ENCODE measurements around the gene NCOA6.
A peak's percentile ranks its signal among the peaks of the same experiment; 100 is the strongest.

NCOA6 gene

DNA sequence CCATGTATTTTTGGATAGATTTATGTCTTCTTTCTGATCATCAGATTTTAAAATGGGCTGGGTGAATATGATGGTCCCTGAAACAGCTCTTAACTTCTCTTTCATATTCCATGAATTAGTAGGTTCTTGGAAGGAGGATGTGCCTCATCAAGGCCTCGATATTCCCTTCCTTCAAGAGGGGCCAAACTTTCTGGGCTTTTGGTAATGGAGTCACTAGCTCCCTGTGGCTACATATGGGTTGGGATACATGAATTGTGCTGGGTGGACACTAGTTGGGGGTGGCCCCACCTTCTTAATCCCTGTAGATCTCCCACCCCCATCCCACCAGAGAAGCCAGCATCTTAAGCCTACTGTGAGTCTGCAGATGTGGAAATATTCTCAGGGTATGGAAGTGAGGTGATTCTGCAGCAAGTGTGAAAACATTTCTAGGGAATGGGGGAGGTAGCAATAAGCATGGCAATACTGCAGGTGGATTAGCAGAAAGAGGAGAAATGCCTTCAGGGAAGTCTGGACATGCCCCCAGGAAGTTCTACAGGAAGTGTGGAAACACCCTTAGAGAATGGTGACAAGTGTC, 119.1 kb downstream of the NCOA6 start:
- TF ChIP-seq, protein P1, sequence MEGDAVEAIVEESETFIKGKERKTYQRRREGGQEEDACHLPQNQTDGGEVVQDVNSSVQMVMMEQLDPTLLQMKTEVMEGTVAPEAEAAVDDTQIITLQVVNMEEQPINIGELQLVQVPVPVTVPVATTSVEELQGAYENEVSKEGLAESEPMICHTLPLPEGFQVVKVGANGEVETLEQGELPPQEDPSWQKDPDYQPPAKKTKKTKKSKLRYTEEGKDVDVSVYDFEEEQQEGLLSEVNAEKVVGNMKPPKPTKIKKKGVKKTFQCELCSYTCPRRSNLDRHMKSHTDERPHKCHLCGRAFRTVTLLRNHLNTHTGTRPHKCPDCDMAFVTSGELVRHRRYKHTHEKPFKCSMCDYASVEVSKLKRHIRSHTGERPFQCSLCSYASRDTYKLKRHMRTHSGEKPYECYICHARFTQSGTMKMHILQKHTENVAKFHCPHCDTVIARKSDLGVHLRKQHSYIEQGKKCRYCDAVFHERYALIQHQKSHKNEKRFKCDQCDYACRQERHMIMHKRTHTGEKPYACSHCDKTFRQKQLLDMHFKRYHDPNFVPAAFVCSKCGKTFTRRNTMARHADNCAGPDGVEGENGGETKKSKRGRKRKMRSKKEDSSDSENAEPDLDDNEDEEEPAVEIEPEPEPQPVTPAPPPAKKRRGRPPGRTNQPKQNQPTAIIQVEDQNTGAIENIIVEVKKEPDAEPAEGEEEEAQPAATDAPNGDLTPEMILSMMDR (IDR thresholded peaks at IDR 0.05; ENCODE audit: borderline replicate concordance, extremely low read depth, low read length, poor library complexity, severe bottlenecking): no peak
- no peak for TF ChIP-seq EZH2 (IDR thresholded peaks at IDR 0.05; ENCODE audit: borderline replicate concordance, low read depth, low read length, severe bottlenecking)

DNA sequence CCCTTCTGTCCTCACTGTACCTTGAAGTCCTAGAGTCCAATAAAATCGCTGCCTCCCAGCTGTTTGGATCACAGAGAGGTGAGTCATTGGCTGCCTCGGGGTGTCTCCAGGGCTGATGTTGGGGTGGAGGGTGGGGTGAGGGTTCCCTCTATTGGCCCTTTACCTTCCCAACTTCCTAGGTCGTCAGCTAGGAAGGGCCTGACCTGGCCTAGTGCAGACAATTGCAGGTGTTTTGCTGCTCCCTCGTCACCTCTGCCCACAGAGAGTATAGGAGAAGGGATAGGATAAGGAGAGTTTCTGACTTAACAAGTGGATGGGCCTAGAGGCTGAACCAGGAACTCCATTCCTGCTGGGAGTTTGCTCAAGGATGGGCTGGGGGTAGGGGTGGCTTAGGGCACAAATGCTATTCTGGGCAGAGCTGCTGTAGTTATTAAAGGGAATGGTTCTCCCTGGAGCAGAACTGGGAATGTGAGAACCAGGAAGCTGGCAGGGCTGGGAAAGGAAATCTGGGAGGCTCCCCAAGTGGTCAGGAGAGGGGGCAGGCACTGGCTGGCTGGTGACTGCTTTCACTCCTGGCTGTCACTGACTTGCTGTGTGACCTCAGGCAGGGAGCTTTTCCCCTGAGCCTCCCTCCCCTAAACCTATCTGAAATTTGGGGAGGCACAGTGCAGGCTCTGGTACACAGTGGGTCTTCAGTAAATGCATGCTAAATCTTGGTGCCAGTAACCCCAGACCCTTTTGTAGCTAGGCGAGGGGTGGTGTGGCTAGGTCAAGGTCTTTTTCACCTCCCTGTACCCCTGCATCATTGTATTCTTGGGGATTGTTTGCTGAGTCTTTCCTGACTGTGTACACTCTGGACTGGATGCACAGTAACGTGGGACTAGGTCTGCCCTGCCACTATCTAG, 119.8 kb downstream of the NCOA6 start:
- H4K20me1 ChIP-seq (ENCODE audit: insufficient read depth, low read length): peaks cover 5% of the 10 kb centered on the region
- no peak for ATAC-seq (ENCODE audit: insufficient read depth, low read depth)
- H3K4me2 ChIP-seq (ENCODE audit: insufficient read depth, low read length): peak overlapping the region; percentile 99; the same call in 1 of the 2 replicates
- TF ChIP-seq, protein P1 (IDR thresholded peaks at IDR 0.05; ENCODE audit: borderline replicate concordance, extremely low read depth, low read length, poor library complexity, severe bottlenecking): no peak
- no peak overlapping the region for H3K9ac ChIP-seq (ENCODE audit: low read depth, low read length)
- H3K4me3 ChIP-seq (ENCODE audit: low read depth in 1 of 2, low read length in 2 of 2): no peak overlapping the region
- no peak for DNase-seq
- no peaks in the 10 kb centered on the region for H3K36me3 ChIP-seq (ENCODE audit: insufficient read depth, low read length)
- peaks cover 34% of the 10 kb centered on the region for H3K4me1 ChIP-seq (ENCODE audit: insufficient read depth, low read length)
- H3K27me3 ChIP-seq (ENCODE audit: insufficient read depth, low read length, poor library complexity): peaks cover 24% of the 10 kb centered on the region
- no peak overlapping the region for H2AFZ ChIP-seq (ENCODE audit: low read depth, low read length)
- H3K27ac ChIP-seq (ENCODE audit: low read length): no peak overlapping the region
- no peaks in the 10 kb centered on the region for H3K9me3 ChIP-seq (ENCODE audit: insufficient read depth, low read length, severe bottlenecking)
- H3K79me2 ChIP-seq (ENCODE audit: insufficient read depth, low read length): no peaks in the 10 kb centered on the region

More for the DNA sequence above, 119.1 kb downstream of the NCOA6 start:
- Histone ChIP-seq H3K9ac (ENCODE audit: low read depth, low read length) (no peak overlapping the region), H3K4me2 (ENCODE audit: insufficient read depth, low read length) (no peak overlapping the region), H3K4me1 (ENCODE audit: insufficient read depth, low read length) (peaks cover 35% of the 10 kb centered on the region), H3K27ac (ENCODE audit: low read length) (no peak overlapping the region), H3K27me3 (ENCODE audit: insufficient read depth, low read length, poor library complexity) (peaks cover 30% of the 10 kb centered on the region), H3K36me3 (ENCODE audit: insufficient read depth, low read length) (no peaks in the 10 kb centered on the region), H3K4me3 (ENCODE audit: low read depth in 1 of 2, low read length in 2 of 2) (no peak overlapping the region), H3K79me2 (ENCODE audit: insufficient read depth, low read length) (no peaks in the 10 kb centered on the region), H3K9me3 (ENCODE audit: insufficient read depth, low read length, severe bottlenecking) (no peaks in the 10 kb centered on the region), H4K20me1 (ENCODE audit: insufficient read depth, low read length) (peaks cover 11% of the 10 kb centered on the region), H2AFZ (ENCODE audit: low read depth, low read length) (no peak overlapping the region)
- ATAC-seq (ENCODE audit: insufficient read depth, low read depth): no peak
- no peak for DNase-seq

DNA sequence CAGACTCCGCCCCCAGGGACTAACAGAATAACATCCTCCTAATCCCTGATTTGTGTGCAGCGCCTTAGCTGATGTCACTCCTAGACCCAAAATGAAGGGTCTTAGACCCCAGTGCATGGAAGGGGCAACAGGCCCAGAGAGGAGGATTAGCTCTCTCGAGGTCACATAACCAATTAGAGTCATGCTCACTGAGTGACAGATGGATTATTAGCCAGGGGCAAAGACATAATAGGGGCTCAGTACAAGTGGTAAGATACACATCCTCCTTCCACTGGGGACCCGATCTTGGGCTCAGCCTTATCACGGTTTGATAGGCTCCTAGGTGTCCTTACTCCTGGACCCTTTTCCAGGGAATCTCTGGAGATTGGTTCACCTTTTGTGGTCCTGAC, 120.4 kb downstream of the NCOA6 start:
- peak overlapping the region; percentile 65; the same call in 1 of the 2 replicates for H3K9ac ChIP-seq (ENCODE audit: low read depth, low read length)
- H3K27me3 ChIP-seq (ENCODE audit: insufficient read depth, low read length, poor library complexity): peaks cover 18% of the 10 kb centered on the region
- no peaks in the 10 kb centered on the region for H3K36me3 ChIP-seq (ENCODE audit: insufficient read depth, low read length)
- no peaks in the 10 kb centered on the region for H4K20me1 ChIP-seq (ENCODE audit: insufficient read depth, low read length)
- ATAC-seq (ENCODE audit: insufficient read depth, low read depth) (no peak), DNase-seq (no peak)
- H3K4me3 ChIP-seq (ENCODE audit: low read depth in 1 of 2, low read length in 2 of 2): peak overlapping the region in 1 of 2 experiments; percentile 88; a peak in 3 of 4 replicates
- no peaks in the 10 kb centered on the region for H3K79me2 ChIP-seq (ENCODE audit: insufficient read depth, low read length)
- TF ChIP-seq EZH2 (IDR thresholded peaks at IDR 0.05; ENCODE audit: borderline replicate concordance, low read depth, low read length, severe bottlenecking): no peak
- TF ChIP-seq, protein P1 (IDR thresholded peaks at IDR 0.05; ENCODE audit: borderline replicate concordance, extremely low read depth, low read length, poor library complexity, severe bottlenecking): no peak
- H3K4me1 ChIP-seq (ENCODE audit: insufficient read depth, low read length): peaks cover 28% of the 10 kb centered on the region
- H3K4me2 ChIP-seq (ENCODE audit: insufficient read depth, low read length): peak overlapping the region; percentile 99
- H3K27ac ChIP-seq (ENCODE audit: low read length): 0 out of 2 replicates have a peak overlapping the region, but pooled peaks have one; percentile 17
- peak overlapping the region; percentile 92 for H2AFZ ChIP-seq (ENCODE audit: low read depth, low read length)
- no peaks in the 10 kb centered on the region for H3K9me3 ChIP-seq (ENCODE audit: insufficient read depth, low read length, severe bottlenecking)

All from DND-41 (cell line).